Mesendoderm (in vitro differentiated cells): ENCODE measurements around the gene C3orf22. TPM values are rescaled to one million over a fixed set of nuclear protein-coding genes. Genes with fewer than 3 reads are reported as not detected.

Source experiments
- DNase-seq: peaks from one replicate; pipeline ENCODE4 v3.0.0; 2013
- H2AK5ac ChIP-seq: 2 replicates; pipeline ENCODE4 v1.6.1; 2013; ENCODE audit warnings: low read length, inconsistent platforms
- H2BK120ac ChIP-seq: 2 replicates; pipeline ENCODE4 v1.6.1; 2013; ENCODE audit warnings: low read depth, mild to moderate bottlenecking, low read length, moderate library complexity, mixed read lengths
- H2BK15ac ChIP-seq: replicated peaks from 2 replicates; pipeline ENCODE4 v1.6.1; 2013; ENCODE audit warnings: low read depth, mild to moderate bottlenecking, moderate library complexity
- H2BK5ac ChIP-seq: 2 replicates; pipeline ENCODE4 v1.6.1; 2013; ENCODE audit warnings: low read length, inconsistent platforms
- H3K18ac ChIP-seq: 2 replicates; pipeline ENCODE4 v1.6.1; 2013; ENCODE audit warnings: mild to moderate bottlenecking, low read length, mixed read lengths
- H3K23ac ChIP-seq: one replicate; pipeline ENCODE4 v1.6.1; 2013; ENCODE audit warnings: low read length
- H3K27ac ChIP-seq: 2 replicates; pipeline ENCODE4 v1.5.1; 2013; ENCODE audit warnings: low read depth, mild to moderate bottlenecking, inconsistent platforms, low read length, moderate library complexity
- H3K27me3 ChIP-seq: 2 replicates; pipeline ENCODE4 v1.6.1; 2013; ENCODE audit warnings: low read length, control low read depth, mild to moderate bottlenecking, inconsistent platforms; ENCODE audit not compliant: insufficient read depth, poor library complexity
- H3K36me3 ChIP-seq: 2 replicates; pipeline ENCODE4 v1.6.1; 2013; ENCODE audit warnings: low read length, inconsistent platforms; ENCODE audit not compliant: control insufficient read depth, insufficient read depth
- H3K4ac ChIP-seq: one replicate; pipeline ENCODE4 v1.6.1; 2013; ENCODE audit warnings: low read depth, mild to moderate bottlenecking, low read length, moderate library complexity
- H3K4me1 ChIP-seq: 2 replicates; pipeline ENCODE4 v1.6.1; 2013; ENCODE audit warnings: low read depth, low read length, inconsistent platforms; ENCODE audit not compliant: control insufficient read depth
- H3K4me2 ChIP-seq: 2 replicates; pipeline ENCODE4 v1.6.1; 2013; ENCODE audit warnings: low read length
- H3K4me3 ChIP-seq: 2 replicates; pipeline ENCODE4 v1.5.1; 2013; ENCODE audit warnings: mild to moderate bottlenecking, low read length
- H3K56ac ChIP-seq: one replicate; pipeline ENCODE4 v1.6.1; 2013; ENCODE audit warnings: low read length
- H3K79me1 ChIP-seq: 2 replicates; pipeline ENCODE4 v1.6.1; 2013; ENCODE audit warnings: low read length, inconsistent platforms
- H3K79me2 ChIP-seq: 2 replicates; pipeline ENCODE4 v1.6.1; 2013; ENCODE audit warnings: mild to moderate bottlenecking, low read length; ENCODE audit not compliant: control insufficient read depth, insufficient read depth
- H3K9ac ChIP-seq: 2 replicates; pipeline ENCODE4 v1.6.1; 2013; ENCODE audit warnings: low read length, inconsistent platforms
- H4K5ac ChIP-seq: one replicate; pipeline ENCODE4 v1.6.1; 2013; ENCODE audit warnings: low read length
- H4K8ac ChIP-seq: one replicate; pipeline ENCODE4 v1.6.1; 2013; ENCODE audit warnings: low read depth, mild to moderate bottlenecking, control low read depth, low read length, moderate library complexity
- whole genome bisulfite sequencing: extraction: QIAGEN DNeasy Blood & Tissue Kit; methylation state at CpG from one replicate; pipeline ENCODE4 v1.1.7; 2013; ENCODE audit warnings: low lambda C conversion rate, missing lambda C conversion rate; ENCODE audit not compliant: insufficient coverage; ENCODE audit errors: extremely low coverage; 5-methylcytosine and 5-hydroxymethylcytosine counted together
- polyA plus RNA-seq, 2 experiments: library from polyadenylated mRNA; stranded (reverse); fragments of 200-250 nt; gene quantifications; one replicate each; pipeline ENCODE4 v1.2.3, GENCODE V29; 2013

C3orf22 gene
- polyA plus RNA-seq (2013, experiment 1 of 2) = not detected
- not detected for polyA plus RNA-seq (2013, experiment 2 of 2)

- Histone ChIP-seq H3K4me2 (no peak within 1 kb of the TSS), H2BK120ac (no peak within 1 kb of the TSS), H2AK5ac (no peak within 1 kb of the TSS), H3K27me3 (no peaks in the 10 kb centered on the region), H3K79me2 (no peaks in the 10 kb centered on the region), H3K79me1 (no peaks in the 10 kb centered on the region), H3K27ac (no peak within 1 kb of the TSS), H3K18ac (no peak within 1 kb of the TSS), H3K36me3 (no peaks in the 10 kb centered on the region), H2BK5ac (no peak within 1 kb of the TSS), H3K4me1 (no peaks in the 10 kb centered on the region), H2BK15ac (no peak within 1 kb of the TSS), H3K23ac (no peak within 1 kb of the TSS), H3K56ac (no peak within 1 kb of the TSS), H3K9ac (no peak within 1 kb of the TSS), H3K4ac (no peak within 1 kb of the TSS), H4K8ac (no peak within 1 kb of the TSS), H3K4me3 (no peak within 1 kb of the TSS), H4K5ac (no peak within 1 kb of the TSS)
- WGBS = no CpG with 5 or more reads among the region's 9 CpGs
- DNase-seq = no peak
These were observed at the start of gene C3orf22 for GRCh38 chr3:126558336-126559071. C3orf22 (minus strand) TSS chr3:126558932; CDS start chr3:126553390, 5,542 bp downstream.

DNA sequence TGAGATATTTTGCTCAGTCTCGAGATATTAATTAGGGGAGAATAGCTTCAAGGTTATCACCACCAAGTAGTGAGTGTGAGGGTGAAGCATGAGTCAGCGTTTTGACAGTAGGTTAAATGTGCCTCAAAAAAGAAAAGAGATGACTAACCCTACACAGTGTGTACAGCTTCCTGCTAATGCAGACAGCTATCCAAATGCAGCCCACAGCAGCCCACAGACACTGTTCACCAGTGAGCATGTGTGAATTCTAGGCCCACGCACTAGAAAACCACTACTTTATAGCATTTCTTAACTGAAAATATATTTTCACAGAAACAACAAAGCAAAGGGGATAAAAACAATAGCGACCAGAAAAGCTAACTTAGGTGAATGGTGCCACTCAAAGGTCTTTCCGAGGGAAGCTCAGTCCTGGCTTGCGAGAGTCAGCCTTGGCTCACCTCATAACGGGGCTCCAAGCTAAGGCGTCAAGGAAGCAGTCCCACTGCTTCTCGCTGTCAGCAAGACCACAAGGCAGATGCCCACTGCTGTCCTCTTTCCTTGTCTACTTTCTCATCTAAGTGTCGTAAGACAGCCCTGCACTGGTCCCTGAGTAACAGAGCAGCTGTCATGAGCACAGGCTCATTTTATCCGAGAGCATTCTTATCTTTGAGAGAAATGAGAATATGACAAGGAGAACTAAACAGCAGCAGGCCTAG is 48.6 kb upstream of the C3orf22 start:
- no peak overlapping the region for H3K27ac ChIP-seq

DNA sequence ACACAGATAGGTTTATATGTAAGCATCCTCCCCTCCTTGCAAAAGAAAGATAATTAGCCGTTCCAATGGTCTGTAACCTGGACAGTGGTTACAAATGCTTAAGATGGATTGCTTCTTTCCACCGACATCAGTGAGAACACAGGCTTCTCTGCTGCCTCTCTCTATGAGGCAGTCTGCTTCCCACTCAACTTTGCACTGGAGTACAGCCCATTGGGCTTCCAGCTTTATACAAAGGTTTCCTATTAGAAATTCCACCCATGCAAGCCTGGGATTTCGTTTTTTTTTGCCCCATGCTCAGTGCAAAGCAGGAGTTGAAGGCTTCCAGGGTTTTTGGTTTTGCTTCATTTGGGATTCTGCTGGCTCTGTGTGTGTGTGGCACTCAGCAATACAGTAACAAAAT is 47.3 kb upstream of the C3orf22 start:
- Histone ChIP-seq H3K4me2 (no peak overlapping the region), H3K56ac (no peak overlapping the region), H3K9ac (no peak overlapping the region), H3K79me1 (no peaks in the 10 kb centered on the region), H3K27ac (no peak overlapping the region), H3K4me1 (no peaks in the 10 kb centered on the region), H3K36me3 (no peaks in the 10 kb centered on the region), H3K27me3 (no peaks in the 10 kb centered on the region), H3K23ac (no peak overlapping the region), H2AK5ac (no peak overlapping the region), H3K4ac (no peak overlapping the region), H2BK5ac (no peak overlapping the region), H4K8ac (no peak overlapping the region), H2BK15ac (no peak overlapping the region), H2BK120ac (no peak overlapping the region), H3K18ac (no peak overlapping the region), H3K4me3 (no peak overlapping the region), H3K79me2 (no peaks in the 10 kb centered on the region), H4K5ac (no peak overlapping the region)
- DNase-seq = no peak
- no CpG with 5 or more reads among the region's 3 CpGs for WGBS

More for the DNA sequence above, 48.6 kb upstream of the C3orf22 start:
- no peaks in the 10 kb centered on the region for H3K79me1 ChIP-seq
- H3K18ac ChIP-seq = no peak overlapping the region
- no peak overlapping the region for H4K8ac ChIP-seq
- no peak overlapping the region for H2BK5ac ChIP-seq
- no peak for DNase-seq
- H2AK5ac ChIP-seq = no peak overlapping the region
- H3K4ac ChIP-seq = no peak overlapping the region
- H3K4me2 ChIP-seq = no peak overlapping the region
- no peak overlapping the region for H3K23ac ChIP-seq
- no peak overlapping the region for H3K9ac ChIP-seq
- H3K4me3 ChIP-seq = no peak overlapping the region
- no peak overlapping the region for H3K56ac ChIP-seq
- H3K36me3 ChIP-seq = no peaks in the 10 kb centered on the region
- H2BK120ac ChIP-seq = no peak overlapping the region
- no CpG with 5 or more reads among the region's 11 CpGs for WGBS
- H3K79me2 ChIP-seq = no peaks in the 10 kb centered on the region
- no peak overlapping the region for H4K5ac ChIP-seq
- H3K27me3 ChIP-seq = no peaks in the 10 kb centered on the region
- no peaks in the 10 kb centered on the region for H3K4me1 ChIP-seq
- no peak overlapping the region for H2BK15ac ChIP-seq

DNA sequence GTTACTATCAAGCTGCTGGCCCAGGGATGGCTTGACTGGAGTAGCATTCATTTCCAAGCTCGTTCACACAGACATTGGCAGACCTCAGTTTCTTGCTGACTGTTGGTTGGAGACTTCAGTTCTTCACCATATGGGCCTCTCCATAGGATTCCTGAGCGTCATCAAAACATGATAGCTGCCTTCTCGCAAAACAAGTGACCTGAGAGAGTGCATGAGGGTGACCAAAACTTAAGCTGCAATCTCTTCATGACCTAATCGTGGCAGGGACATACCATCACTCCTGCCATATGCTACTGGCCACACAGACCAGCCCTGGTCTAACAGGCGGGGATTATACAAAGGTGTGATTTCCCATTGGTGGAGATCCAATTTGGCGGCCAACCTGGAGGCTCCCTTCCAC is 46.0 kb upstream of the C3orf22 start:
- Histone ChIP-seq H3K4ac (no peak overlapping the region), H3K4me1 (no peaks in the 10 kb centered on the region), H3K79me2 (no peaks in the 10 kb centered on the region), H2BK120ac (no peak overlapping the region), H4K5ac (no peak overlapping the region), H2BK5ac (no peak overlapping the region), H3K4me3 (no peak overlapping the region), H3K18ac (no peak overlapping the region), H2AK5ac (no peak overlapping the region), H3K4me2 (no peak overlapping the region), H4K8ac (no peak overlapping the region), H2BK15ac (no peak overlapping the region), H3K27ac (no peak overlapping the region), H3K27me3 (no peaks in the 10 kb centered on the region), H3K36me3 (no peaks in the 10 kb centered on the region), H3K9ac (no peak overlapping the region), H3K56ac (no peak overlapping the region), H3K23ac (no peak overlapping the region), H3K79me1 (no peaks in the 10 kb centered on the region)
- DNase-seq = no peak
- no CpG with 5 or more reads among the region's 6 CpGs for WGBS

DNA sequence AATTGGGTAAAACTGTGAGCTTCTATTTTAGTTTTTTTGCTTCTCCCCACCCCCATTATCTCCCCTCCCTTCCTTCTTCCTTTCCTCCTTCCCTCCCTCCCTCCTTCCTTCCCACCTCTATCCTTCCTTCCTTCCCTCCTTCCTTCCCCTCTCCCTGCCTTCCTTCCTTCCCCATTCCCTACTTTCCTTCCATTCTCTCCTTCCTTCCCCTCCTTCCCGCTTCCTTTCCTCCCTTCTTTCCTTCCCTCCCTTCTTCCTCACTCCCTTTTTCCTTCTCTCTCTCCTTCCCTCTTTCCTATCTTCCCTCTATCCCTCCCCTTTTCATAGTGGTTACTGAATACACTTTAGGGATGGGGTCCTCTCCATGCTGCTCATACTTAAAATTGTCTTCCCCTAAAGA is 40.4 kb upstream of the C3orf22 start:
- Histone ChIP-seq H3K4me2 (no peak overlapping the region), H3K4ac (no peak overlapping the region), H3K4me1 (no peaks in the 10 kb centered on the region), H3K23ac (no peak overlapping the region), H3K4me3 (no peak overlapping the region), H4K5ac (no peak overlapping the region), H3K27me3 (no peaks in the 10 kb centered on the region), H3K79me2 (no peaks in the 10 kb centered on the region), H2BK5ac (no peak overlapping the region), H2AK5ac (no peak overlapping the region), H3K18ac (no peak overlapping the region), H4K8ac (no peak overlapping the region), H2BK15ac (no peak overlapping the region), H3K9ac (no peak overlapping the region), H3K56ac (no peak overlapping the region), H3K27ac (no peak overlapping the region), H3K36me3 (no peaks in the 10 kb centered on the region), H3K79me1 (no peaks in the 10 kb centered on the region), H2BK120ac (no peak overlapping the region)
- DNase-seq = no peak
- 88% methylated on average over 1 of the region's 1 CpG for WGBS
